GM12801 (cell line): ENCODE data around the gene VSTM2B.

Experiments used
- CTCF ChIP-seq: IDR thresholded peaks from one replicate; pipeline ENCODE4 v1.5.1; 2011; ENCODE audit warnings: control low read depth; ENCODE audit not compliant: insufficient read length; ENCODE audit errors: extremely low read depth

The VSTM2B gene

GRCh38 chr19:29517412-29517811, 8.4 kb upstream of the VSTM2B start:
- TF ChIP-seq CTCF = no peak

- TF ChIP-seq CTCF = no peak
Measured at GRCh38 chr19:29517946-29518345, 7.8 kb upstream of the VSTM2B start.

GRCh38 chr19:29519146-29519545, 6.6 kb upstream of the VSTM2B start:
- TF ChIP-seq CTCF = no peak

GRCh38 chr19:29519931-29520330, 5.9 kb upstream of the VSTM2B start:
- TF ChIP-seq CTCF = no peak

GRCh38 chr19:29520390-29520789, 5.4 kb upstream of the VSTM2B start:
- TF ChIP-seq CTCF = no peak

GRCh38 chr19:29521291-29522075, 4.3 kb upstream of the VSTM2B start:
- no peak for TF ChIP-seq CTCF

- TF ChIP-seq CTCF = no peak
Measured at GRCh38 chr19:29523568-29523967, 2.2 kb upstream of the VSTM2B start.
